GM18520 (cell line): ENCODE results near the gene PWWP2B.

ENCODE experiments used
- ATAC-seq: cut with Tn5 transposase; IDR thresholded peaks from one replicate; pipeline ENCODE4 v1.9.1; 2021; ENCODE audit not compliant: unreplicated experiment

The PWWP2B gene

DNA sequence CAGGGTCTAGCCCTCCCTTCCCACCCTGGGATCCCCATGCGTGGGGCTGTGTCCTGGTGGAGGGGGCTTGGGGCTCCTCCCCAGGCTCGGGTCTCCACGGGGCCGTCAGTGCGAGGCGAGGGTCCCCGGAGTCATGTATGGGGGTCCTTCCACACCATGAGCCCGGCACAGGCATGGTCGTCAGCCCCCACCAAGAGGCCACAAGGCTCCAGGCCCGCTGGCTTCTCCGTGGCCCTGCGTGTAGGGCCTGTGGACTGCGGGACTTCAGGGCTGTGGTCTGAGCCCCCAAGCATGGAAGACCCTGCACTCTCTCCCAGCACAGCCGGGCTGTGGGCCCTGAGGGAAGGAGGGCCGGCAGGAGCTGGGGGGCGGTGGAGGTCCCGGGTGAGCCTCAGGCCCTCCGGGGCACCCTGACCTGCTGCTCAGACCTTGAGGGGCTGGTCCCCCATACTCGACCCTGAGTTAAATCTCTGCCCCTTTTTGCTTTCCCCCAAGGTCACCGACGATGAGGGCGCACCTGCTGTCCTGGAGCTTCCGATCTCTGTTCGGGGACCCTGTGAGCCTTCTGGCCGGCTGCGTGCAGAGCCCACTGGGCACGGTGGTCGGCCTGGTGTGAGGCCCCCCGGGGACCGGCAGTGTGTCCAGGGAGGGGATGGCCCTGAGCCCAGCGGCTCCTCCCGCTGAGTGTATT is 19.7 kb downstream of the PWWP2B start:
- no peak for ATAC-seq

GRCh38 chr10:132417257-132417910 is 20.4 kb downstream of the PWWP2B start:
- no peak for ATAC-seq

- no peak for ATAC-seq
These were observed 21.0 kb downstream of the PWWP2B start for GRCh38 chr10:132417957-132418441.

DNA sequence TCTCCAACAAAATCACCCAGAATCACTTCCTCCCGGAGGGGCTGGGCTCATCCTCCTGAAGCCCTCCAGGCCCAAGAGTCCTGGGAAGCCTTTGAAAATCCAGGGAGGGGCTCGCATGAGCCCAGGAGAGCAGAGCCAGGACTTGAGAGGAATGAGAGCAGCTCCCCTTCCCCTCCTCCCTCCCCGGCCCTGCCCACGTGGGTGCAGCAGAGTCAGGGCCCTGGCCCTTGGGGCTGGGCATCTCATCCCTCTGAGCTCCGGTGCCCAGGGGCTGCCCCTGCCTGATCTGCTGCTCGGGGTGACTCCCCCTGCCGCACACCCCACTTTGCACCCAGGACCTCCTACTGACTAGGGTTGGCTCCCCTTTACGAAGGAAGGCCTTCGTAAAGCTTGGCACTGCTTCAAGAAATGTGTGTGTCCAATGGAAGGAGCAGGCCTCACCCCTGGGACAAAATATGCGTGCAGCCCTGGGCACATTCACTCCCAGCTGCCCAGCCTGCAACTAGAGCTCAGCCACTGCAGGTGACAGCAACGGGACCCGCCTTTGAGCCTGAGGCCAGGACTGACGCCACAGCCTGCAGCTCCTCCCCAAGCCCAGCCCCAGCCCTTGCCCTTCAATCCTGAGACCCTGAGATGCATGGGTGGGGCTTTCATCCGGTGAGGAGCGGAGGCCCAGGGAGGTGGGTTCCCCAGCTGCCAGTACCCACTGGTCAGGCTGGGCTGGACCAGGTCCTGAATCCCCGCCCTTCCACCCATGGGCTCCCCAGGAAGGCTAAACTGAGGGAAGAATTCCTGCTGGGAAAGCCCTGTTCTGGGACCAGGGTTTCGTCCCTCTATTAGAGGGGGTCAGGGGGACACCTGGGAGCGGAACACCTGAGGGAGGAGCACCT is 21.8 kb downstream of the PWWP2B start:
- no peak for ATAC-seq

GRCh38 chr10:132419538-132420468 is 22.8 kb downstream of the PWWP2B start:
- ATAC-seq: no peak

DNA sequence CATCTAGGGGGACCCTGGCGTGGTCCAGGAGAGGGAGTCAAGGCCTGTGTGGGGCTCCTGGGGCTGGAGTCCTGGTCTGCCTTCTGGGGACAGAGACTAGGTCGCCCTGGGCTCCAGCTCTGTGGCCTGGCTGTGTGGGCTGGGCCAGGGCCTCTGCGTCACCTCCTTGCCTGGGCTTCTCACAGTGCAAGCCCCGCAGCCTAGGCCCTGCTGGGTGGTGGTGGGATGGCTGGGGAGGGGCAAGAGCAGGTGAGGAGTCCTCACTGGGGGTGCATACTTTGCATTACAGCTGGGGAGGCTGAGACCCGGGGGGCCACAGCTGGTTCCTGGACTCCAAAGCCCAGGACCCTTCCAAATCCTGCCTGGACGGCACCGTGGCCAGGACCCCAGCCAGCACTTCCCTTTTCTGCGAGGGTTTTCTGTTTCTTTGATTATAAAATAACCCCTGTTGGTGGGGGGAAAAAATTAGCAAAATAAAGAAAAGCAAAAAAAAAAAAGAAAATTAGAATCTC is 23.5 kb downstream of the PWWP2B start:
- ATAC-seq: no peak

DNA sequence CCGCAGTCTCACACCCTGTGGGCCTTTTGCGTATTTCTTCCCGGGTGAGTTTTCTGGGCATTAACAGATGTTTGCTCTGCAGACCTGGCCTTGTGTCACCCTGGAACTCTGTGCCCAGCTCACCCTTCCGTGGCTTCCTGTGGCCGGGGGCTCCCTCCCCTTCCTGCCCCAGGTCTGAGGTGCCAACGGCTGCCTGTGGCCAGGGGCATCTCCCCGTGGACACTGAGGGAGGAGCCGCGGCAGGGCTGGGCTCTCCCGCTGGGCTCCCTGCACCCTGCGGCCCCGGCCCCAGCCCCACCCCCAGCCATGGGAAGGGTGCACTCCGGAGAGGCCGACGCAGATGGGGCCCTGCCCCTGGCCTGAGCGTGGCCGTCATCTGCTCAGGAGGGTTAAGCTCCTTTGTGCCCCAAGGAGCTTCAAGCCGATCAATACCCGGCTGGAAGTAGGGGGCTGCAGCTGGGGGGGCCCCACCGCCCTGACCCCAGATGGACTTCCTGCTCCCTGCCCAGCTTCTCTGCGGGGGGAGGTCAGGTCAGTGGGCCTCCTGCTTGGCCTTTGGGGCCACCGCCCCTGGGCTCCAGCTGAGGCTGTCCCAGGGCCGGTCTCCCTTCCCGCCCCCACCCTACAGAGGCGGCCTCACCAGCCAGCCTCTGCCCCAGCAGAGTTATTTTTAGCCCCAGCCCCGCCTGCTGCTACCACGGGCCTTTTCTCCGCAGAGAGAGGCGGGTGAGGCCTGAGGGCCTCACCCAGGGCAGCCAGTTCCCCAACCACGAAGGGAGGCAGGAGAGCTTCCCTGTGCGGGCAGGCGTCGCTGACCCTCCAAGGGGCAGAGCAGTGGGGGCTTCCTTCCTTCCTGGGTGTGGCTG is 24.2 kb downstream of the PWWP2B start:
- ATAC-seq: no peak

DNA sequence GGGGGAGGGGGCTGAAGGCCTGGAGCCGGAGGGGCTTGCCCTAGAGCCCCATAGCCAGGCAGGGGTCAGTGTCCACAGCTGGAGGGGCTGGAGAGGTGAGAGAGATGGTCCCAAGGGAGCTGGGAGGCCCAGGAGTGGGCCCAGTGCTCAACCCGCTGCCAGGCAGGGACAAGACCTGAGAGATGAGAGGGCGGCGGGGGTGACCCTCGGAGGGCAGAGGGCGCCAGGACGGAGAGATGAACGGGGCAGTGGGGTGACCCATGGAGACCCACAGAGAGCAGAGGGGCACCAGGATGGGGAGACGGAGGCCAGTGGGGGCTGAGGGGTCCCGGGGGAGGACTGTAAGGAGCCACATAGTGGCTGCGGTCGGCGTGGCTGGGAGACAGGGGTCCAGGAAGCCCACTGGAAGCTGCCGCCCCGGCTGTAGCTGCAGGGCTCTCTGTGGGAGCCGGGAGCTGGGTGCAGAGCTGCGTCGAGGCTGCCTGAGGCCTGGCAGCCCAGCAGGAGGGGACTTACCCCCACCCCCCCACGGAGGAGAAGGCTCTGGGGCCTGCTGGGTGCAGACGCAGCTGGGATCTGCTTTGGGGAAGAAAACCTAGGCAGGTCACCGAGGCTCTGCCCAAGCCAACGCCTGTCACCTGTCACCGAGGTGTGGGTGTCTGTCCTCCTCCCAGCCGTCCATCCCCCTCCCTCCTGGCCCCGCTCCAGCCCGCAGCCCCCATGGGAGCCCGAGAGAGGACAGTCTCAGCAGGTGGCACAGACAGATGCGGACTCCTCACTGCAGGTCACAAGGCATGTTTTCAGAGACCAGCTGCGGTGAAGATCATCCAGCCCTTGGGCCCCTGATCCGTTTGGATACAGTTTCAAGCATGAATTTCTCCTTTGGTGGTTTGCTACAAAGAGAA is 25.1 kb downstream of the PWWP2B start:
- no peak for ATAC-seq

DNA sequence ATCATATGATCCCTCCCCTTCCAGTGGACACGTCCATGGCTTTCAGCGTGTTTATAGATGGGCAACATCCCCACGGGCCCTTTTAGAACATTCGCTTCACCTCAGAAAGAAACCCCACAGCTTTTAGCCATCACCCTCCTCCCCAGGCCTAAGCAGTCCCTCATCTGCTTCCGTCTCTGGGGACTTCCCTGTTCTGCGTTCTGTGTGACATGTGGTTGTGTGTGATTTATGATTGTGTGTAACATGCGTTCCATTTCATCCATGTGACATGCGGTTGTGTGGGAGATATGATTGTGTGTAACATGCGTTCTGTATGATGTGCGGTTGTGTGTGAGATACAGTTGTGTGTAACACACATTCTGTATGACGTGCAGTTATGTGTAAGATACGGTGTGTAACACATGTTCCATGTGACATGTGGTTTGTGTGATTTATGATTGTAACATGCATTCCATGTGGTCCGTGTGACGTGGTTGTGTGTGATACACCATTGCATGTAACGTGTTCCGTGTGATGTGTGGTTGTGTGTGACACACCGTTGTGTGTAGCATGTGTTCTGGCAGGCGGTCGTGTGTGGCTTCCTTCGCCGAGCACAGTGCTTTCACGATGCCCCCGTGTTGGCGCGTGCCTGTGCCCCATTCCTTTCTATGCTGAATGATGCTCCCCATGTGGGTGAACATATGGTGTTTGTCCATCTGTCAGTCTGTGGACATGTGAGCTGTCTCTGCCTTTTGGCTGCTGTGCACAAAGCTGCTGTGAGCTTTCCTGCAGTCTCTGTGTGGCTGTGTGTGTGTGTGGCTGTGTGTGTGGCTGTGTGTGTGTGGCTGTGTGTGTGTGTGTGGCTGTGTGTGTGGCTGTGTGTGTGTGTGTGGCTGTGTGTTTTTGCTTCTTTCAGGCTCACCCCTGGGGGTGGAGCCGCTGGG is 26.2 kb downstream of the PWWP2B start:
- no peak for ATAC-seq

DNA sequence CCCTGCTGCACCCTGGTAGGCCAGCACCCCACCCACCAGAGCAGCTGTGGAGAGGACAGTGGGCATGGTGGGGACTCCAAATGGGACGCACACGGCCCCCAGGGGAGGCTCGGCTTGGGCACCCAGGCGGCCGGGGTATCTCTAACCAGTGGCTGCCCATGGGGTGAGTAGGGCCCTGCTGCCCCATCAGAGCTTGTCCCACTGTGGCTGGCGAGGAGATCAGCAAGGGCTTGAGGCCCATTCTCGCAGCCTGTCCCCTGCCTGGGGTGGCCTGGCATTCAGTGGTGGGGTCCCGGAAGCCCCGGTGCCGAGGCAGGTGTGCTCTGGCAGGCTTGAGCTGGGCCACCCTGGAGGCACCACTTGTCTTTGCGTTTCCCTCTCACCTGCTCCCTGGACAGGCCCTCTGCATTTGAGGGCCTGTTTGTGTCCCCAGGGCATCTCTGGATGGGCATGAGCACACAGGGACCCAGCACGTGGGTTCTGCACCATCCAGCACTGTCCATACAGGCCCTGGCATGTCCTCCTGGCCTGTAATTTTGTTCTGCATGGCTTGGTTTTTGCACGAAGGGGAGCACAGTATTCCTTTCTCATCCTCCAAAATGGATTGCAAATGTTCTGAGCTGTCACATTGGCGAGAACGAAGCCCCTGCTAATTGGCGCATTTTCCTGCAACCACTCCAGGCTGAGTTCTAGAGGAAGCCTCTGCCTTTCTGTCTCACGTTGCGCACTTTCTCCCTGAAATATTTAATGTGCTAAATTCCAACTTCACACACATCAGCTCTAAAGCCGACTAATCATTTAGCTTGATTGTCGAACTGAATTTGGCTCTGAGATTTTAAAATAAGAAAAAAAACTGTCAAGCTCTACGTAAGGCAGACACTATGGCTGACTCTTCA is 27.2 kb downstream of the PWWP2B start:
- ATAC-seq: no peak

- ATAC-seq: no peak
These were observed 28.2 kb downstream of the PWWP2B start for GRCh38 chr10:132425029-132425756.

DNA sequence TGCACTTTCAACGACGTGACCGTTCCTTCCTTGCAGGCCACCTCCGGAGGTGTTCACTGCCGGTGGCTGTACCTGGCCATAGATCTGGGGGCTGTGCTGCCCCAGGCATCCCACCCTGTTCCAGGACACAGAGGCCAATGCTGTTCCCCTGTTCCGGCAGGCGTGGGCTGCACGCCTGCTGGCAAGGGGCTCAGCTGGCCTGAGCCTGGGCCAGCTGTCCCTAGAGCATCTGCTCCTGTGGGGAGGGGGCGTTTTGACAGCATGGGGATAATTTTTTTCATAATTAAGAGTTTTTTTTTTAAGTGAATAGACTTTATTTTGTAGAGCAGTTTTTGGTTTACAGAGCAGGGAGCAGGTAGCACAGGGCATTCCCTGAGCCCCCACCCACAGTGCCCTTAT is 28.8 kb downstream of the PWWP2B start:
- ATAC-seq: no peak

DNA sequence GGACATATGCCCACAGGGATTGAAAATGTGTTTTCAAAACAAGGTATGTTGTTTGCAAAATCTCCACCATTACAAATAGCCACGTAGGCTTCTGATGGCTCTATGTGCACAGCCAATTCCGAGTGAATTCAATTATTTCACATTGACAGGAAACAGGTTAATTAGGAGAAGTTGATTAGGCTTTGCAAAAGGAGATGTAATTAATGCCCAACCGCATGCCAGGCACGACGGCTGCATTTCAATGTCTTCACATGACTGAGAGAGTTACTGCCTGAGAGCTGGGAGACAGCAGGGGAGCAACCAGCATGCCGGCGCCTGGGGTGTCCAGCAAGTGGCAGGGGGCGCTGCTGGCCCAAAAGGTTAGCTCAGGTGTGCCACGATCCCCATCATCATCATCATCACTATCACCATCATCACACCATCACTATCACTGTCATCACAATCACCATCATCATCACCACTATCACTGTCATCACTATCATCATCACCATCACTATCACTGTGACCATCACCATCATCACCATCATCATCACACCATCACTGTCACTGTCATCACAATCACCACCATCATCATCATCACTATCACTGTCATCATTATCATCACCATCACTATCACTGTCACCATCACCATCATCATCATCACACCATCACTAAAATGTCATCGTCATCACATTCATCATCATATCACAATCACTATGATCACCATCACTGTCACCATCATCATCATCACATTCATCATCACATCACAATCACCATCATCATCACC is 30.2 kb downstream of the PWWP2B start:
- no peak for ATAC-seq

DNA sequence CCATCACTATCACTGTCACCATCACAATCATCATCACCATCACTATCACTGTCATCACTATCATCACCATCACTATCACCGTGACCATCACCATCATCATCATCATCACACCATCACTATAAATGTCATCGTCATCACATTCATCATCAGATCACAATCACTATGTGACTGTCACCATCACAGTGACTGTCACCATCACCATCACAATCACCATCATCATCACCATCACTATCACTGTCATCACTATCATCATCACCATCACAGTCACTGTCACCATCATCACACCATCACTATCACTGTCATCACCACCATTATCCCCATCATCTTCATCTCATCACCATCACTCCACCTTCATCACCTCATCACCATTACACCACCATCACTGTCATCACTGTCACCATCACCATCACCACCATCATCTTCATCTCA is 31.0 kb downstream of the PWWP2B start:
- ATAC-seq: no peak

DNA sequence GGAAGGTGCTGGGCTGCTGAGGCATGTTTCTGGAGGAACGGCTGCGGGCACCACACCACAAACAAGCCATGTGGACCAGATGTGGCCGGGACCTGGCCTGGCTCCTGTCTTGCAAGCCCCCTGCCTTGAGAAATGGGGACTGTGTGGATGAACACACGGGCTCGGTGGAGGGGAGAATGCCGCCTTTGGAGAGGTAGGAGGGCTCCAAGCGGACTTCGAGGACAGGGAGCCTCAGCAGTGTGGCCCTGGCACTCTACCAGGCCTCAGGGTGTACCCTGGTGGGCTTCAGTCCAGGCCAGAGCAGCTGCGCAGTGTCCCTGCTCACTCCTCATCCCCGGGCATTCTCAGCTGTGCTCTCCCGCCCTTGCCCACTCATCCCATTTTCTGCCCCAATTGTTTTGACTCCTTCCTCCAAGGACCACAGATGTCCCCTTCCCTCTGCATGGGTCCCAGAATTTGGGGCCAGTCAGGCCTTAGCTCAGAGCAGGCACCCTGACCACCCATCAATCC is 31.5 kb downstream of the PWWP2B start:
- ATAC-seq: no peak
